HG03565 (cell line): ENCODE data around the gene PKD2.
"Not testable (repeated sequence)": the region's sequence is repeated elsewhere in the genome, so short reads cannot be mapped to it uniquely, and the experiment has no call there.

Source experiments
- ATAC-seq: cut with Tn5 transposase; IDR thresholded peaks from one replicate; pipeline ENCODE4 v1.9.1; 2021; ENCODE audit warnings: mild to moderate bottlenecking, moderate library complexity; ENCODE audit not compliant: unreplicated experiment

Gene PKD2

DNA sequence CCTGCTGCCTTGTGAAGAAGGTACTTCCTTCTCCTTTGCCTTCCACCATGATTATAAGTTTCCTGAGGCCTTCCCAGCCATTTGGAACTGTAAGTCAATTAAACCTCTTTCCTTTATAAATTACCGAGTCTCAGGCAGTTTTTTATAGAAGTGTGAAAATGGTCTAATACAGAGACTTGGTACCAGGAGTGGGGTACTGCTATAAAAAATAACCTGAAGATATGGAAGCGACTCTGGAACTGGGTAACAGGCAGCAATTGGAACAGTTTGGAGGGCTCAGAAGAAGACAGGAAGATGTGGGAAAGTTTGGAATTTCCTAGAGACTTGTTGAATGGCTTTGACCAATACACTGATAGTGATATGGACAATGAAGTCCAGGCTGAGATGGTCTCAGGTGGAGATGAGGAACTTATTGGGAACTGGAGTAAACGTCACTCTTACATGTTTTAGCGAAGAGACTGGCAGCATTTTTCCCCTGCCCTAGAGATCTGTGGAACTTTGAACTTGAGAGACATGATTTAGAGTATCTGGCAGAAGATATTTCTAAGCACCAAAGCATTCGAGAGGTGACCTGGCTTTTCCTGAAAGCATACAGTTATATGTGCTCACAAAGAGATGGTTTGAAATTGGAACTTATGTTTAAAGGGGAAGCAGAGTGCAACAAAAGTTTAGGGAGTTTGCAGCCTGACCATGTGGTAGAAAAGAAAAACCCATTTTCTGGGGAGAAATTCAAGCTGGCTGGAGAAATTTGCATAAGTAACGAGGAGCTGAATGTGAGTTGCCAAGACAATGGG is 18.6 kb downstream of the PKD2 start:
- not testable (repeated sequence) for ATAC-seq

DNA sequence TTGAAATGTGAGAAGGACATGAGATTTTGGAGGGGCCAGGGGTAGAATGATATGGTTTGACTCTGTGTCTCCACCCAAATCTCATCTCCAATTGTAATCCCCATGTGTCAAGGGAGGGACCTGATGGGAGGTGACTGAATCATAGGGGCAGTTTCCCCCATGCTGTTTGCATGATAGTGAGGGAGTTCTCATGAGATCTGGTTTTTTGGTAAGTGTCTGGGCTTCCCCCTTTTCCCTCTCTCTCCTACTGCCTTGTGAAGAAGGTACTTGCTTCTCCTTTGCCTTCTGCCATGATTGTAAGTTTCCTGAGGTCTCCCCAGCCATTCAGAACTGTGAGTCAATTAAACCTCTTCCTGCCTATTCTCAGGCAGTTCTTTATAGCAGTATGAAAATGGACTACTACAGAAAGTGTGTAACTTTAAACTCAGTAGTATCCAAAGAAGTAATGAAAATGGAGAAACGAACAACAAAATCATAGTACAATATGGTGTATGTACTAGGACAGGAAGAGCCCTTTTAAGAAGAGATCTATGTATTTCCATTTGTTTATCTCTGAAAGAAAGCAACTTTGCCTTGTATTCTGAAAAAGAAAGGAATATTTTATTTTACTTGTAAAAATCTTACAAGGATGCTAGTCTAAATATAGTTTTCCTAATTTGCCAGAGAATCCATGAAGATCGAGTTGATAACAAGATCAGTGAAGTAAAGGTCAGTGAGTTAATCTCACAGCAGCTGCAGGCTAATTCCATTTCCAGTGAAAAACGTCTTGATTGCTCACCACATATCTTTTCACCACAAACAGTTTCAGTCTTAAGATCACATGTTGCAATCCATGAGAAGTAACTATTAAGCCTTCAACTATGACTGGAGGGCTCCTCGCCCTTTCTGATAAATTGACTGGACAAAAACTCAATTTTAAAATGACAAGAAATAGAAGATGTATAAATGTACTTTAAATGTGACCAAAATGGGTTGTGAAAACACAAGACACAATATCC is 20.5 kb downstream of the PKD2 start:
- ATAC-seq = no peak

DNA sequence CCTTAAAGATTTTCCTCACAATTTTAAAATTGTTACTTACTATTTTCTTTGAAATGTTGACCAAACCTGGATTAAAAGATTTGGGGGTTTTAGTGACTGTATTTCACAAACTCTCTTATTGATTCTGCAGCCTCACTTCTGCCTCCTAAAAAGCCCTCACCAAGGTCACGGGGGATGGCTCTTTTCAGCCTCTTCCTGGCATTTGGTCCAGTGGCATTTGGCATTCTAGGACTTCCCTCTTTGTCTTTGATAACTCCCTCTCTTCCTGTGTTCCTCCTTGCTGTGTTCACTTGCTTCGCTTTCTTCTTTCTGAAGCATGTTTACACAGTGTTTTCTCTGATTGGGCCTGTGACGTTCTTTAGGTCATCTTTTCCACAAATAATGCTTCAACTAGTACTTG is 21.5 kb downstream of the PKD2 start:
- no peak for ATAC-seq

DNA sequence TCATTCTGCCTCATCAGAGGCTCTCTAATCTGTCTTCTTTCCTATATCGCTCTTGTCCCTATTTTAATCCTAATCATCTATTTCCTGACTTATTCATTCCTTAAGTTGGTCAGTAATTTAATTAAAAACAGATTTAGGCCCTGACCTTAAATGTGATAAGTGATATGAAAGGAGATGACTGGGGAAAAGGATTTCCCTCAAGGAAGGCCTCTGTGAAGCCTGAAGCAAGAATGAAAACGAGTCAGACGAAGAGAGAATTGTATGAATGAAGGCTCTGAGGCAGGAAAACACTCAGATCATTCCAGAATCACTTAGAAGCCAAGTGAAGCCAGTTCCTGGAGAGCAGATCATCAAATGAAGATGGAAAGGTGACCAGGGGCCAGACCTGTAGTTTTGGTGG is 22.1 kb downstream of the PKD2 start:
- no peak for ATAC-seq

DNA sequence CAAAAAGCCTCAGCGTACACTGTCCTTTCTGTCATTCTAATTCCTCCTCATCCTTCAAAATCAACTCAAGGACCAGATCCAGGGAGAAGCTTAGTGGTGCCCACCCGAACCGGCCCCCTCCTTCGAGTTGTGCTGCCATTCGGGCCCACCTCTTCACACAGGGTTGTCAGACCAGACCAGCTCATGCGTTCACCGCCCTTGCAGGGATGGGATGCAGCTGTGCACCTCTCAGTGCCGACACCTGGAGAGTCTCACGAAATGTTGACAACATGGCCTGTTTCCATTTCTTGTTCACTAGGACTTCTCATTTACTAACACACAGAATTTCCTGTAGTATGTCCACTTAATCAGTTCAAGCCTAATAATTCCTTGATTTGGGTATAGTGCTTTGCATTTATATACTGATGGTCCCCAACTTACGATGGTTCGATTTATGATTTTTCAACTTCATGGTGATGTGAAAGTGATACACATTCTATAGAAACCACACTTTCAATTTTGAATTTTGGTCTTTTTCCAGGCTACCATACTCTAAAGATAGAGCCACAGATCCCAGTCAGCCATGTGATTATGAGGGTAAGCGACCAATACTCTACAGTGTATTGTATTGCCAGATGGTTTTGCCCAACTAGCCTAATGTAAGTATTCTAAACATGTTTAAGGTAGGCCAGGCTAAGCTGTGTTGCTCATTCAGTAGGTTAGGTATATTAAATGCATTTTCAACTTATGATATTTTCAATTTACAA is 23.3 kb downstream of the PKD2 start:
- ATAC-seq = no peak

DNA sequence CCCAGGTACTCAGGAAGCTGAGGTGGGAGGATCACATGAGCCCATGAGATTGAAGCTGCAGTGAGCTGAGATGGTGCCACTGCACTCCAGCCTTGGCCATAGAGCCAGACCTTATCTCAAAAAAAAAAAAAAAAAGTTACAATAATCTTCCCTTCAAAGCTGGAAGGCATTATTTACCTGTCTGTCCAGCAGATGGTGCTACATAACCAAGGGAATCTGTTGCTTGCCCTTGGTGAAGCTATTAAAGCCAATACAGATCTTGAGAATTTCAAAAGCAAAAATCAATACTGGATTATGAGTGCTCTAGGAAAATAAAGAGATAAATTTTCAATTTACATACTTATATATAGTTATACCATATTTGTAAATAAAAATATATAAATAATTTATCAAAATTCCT is 25.9 kb downstream of the PKD2 start:
- peak; percentile 72 for ATAC-seq

DNA sequence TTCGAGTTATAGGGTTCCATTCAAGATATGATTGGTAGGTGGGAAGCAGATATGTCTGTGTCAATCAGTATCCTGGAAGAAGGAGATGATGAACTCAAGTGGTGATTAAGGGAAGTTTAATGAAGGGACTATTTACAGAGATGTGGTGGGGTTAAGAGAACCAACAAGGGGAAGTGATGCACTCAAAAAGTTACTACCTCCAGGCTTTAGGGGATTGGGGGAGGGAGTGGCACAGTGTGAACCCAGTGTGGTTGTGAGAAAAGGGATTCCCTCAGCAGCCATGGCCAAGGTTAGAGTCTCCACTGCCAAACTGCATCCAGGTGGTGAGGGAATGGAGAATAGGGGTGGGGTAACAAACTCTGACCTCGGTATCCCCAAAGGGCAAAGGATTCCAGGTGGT is 27.9 kb downstream of the PKD2 start:
- ATAC-seq = no peak

DNA sequence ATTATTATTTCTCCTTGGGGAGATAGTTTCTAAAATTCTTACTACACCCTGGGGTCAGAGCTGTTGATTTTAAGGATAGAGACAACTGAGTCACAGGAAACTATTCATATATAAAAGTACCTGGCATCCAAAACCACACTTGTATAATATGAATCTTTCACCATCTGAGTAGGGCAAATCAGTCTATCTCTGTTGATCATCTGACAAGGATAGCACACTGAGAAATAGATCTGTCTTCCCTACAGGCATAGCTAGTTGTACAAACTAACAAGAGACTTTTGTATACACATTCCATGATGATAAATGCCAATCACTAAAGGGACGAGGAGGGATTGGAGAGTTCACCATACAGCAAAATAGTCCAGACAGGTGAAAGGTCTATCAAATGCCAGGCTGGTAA is 30.0 kb downstream of the PKD2 start:
- no peak for ATAC-seq

DNA sequence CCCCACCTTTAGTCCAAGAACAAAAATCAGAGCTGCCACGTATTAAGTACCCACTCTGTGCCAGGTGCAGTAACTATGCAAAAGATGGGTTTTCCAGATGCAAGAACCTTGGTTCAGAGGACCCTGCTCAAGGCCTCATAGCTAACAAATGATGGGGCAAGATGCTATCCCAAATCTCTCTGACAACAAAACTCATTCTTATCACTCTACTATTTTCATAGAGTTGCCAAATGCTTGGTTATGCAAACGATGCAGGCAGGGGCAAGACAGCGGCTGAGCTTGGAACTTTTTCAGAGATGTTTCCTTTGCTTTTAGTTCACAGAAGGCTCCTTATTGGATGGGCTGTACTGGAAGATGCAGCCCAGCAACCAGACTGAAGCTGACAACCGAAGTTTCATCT is 30.5 kb downstream of the PKD2 start:
- no peak for ATAC-seq

DNA sequence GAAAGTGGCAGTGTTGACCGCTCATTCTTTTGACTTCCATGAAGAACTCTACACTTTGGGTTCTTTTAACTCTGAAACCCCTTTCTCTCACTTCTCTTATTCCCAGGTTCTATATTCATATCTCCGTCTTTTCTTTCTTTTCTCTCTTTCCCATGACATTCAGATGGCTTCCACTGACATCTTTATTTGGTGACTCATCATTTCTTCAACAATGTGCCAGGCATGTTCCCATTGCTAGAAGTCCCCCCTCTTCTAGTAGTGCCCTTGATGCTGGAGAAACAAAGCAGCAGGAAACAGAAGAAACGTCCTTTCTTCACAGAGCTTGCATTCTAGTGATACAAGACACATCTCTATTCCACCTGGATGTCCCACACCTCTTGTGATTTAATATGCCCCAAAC is 33.3 kb downstream of the PKD2 start:
- ATAC-seq = no peak

DNA sequence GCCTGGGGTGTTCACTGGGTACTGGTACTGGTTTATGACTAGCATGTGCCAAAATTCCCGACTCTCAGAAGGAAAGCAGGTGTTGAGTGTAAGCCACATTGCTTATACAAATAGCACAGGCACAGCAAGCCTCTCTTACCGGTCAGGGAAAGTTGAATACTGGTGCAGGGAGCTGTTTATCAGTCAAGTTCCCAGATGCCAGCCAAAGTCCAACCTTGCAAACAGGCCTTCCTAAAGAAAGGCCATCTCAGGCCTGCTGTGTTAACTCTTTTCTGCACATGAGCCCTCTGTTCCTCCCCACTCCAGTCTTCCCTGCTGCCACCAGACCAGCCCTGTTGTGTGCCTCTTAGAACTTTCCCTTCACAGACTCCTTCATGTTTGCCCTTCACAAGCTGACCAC is 34.2 kb downstream of the PKD2 start:
- no peak for ATAC-seq

DNA sequence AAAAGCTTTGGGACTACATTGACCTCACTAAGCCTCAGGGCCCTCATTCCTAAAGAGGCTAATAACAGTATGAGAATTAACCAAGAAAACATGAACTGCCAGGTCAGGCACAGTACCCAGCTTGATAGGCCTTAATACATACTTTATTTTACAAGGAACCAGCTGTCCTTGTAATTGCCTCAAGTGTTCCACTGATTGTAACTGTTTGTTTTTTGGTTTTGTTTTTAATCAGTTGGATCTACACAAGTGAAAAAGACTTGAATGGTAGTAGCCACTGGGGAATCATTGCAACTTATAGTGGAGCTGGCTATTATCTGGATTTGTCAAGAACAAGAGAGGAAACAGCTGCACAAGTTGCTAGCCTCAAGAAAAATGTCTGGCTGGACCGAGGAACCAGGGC is 35.6 kb downstream of the PKD2 start:
- no peak for ATAC-seq

DNA sequence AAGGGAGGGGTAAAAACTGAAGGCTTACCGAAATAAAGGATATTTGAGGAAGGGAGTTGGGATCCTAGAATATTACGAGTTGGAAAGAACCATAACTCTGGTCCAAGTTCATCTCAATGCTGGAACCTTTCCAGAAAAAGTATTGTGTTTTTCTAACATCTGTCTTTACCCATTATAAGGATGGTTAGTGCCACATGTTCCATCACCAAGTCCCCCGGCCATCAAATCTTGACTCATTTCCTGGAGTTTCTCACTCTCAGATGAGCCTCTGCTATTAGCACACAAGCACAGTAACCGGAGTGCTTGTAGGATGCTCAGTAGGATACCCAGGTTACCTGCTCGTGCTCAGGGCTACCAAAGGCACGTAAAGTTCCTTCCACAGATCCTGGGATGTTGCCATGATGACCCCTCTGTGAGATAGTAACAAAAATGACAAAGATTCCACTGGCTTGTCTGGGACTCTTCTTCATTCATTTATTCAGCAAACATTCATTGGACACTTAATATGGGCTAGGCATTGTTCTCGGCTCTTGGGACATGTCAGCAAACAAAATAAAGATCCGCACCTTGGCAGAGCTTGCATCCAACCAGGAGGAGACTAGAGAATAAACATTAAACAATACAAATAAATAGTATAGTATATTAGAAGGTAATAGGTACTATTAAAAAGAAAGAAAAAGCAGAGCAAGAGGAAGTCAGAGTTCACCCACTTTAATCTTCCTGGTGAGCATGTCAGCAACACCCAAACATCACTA is 36.3 kb downstream of the PKD2 start:
- ATAC-seq = no peak

DNA sequence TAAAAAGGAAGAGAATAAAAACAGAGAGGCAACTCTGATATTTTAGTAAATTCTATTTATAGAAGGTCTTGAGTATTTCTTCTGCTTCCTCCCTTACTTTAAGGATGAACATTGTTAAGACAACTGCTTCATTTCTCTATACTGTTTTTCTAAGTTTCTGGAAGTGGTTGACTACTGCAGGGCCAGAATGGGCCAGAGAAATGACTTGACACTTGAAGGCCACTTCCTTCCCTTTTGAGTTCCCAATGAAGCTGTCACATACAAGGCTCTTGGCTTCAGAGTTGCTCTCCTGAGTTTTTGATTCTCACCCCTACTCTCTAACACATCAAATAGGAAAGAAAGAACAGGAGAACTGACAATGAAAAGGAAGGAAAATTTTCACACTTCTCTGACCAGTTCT is 37.6 kb downstream of the PKD2 start:
- ATAC-seq = no peak

DNA sequence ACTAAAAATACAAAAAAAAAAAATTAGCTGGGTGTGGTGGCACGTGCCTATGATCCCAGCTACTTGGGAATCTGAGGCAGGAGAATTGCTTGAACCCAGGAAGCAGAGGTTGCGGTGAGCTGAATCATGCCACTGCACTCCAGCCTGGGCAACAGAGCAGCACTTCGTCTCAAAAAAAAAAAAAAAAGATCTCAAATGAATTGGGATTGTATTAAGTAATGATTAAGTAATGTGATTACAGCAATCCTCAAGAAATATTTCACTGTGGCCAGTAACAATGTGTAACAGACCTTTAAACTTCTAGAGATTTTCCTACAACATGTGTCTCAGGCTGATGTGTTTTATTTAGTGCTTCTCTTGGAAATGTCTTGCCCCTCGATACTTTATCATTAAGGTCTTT is 46.8 kb downstream of the PKD2 start:
- no peak for ATAC-seq

DNA sequence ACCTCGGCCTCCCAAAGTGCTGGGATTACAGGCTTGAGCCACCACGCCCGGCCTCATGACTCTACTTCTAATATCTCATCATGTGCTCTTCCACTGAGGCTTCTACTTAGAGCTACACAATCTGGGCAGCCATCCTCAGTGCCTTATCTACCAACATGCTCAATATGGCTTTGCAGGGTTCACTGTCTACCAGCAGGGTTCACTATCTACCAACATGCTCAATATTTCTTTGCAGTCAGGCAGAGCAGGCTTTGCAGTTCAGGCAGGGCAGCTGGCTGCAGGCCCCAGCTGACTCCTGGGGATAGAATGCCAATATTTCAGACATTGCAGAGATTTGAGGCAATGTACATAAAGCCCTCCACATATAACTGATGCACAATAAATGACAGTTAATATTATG is 47.5 kb downstream of the PKD2 start:
- ATAC-seq = no peak

DNA sequence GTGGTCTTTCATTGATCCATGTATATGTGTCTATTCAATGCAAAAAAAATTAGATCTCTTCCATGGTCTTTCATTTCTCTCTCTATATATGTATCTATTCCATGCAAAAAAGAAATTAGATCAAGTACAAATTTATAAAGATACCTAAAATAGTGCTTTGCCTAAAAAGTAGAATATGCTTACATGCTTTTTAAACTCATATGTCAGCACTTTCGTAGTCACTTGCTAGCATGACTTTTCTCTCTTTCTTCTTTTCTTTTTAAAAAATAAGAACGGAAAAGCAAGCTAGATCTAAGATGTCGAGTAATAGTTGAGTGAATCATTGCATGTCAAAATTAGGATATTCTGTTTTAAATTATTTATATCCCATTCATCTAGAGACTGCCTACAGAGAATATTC is 50.9 kb downstream of the PKD2 start:
- no peak for ATAC-seq

DNA sequence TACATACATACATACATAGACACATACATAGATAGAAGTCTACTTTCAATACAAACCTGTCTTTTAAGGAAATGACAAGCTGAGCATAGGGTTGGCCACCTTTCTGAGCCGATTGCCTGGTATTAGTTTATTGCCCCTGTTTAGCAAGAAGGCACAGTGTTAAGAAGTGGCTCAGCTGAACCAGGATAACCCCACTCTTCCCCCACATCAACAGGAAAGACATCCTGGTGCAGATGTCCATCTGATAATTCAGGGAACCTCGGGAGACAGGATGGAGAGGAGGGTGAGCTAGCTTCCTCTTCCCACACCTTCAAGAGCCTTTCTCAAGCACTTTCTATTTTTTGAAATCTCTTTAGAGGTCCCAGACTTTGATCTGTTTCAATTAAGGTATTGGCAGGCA is 52.3 kb downstream of the PKD2 start:
- ATAC-seq = no peak

DNA sequence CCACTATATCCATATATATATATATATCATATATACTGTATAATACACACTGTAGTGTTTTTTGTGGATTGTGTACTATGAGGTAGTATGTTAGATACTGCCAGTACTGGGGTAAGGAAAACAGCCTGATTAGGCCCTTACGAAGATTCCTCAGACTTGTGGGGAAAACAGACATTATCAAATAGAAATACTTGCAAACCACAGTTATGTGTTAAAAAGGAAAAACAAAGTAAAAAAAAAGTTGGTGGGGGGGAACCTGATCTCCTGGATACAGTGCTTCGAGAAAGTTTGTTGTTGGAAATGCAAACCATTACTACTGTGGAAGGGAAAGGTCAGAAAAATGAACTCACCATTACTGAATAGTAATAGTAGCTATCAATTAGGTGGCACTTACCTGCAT is 53.0 kb downstream of the PKD2 start:
- ATAC-seq = no peak

DNA sequence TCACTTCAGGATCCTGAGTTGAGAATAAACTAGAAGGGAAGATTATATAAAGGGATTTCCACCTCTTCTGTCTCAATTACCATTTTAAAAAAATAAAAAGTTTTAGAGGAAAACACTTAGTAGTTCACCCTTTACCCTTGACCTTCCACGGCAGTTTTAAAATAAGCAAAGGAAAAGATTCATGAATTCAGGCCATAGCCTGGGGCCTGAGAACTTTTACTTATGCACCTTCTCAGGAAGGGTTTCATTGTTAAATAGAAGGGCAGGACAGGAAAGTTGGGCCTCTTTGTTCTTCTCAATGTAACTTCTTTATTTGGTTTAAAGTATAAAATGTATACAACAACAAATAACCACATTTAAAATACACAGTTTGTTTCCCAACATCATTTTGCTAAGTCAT is 54.9 kb downstream of the PKD2 start:
- no peak for ATAC-seq

DNA sequence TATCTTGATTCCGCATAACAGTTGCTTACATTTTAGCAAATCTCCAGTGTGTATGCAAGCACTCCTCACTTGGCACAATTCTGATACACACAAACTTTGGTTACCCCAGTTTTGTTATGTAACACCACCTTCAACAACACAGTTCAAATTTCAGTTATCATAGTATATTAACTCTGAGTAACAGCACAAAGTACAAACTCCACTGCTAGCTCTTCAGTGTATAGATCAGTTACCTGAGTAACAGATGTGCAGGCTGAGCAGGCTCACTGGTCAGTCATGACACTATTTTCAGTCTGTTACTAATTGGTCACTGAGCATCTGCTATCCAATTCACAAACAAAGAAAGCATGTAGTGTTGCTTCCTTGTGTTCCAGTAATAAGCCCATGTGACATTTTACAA is 55.4 kb downstream of the PKD2 start:
- ATAC-seq = no peak
